Ascending aorta (tissue), 2 donors: ENCODE data around the gene BMPR1A. TPM values are rescaled to one million over a fixed set of nuclear protein-coding genes. Genes with fewer than 3 reads are reported as not detected.
A peak's percentile ranks its signal among the peaks of the same experiment; 100 is the strongest.

Experiments used
- DNase-seq, 2 donors: peaks; one replicate each; pipeline ENCODE4 v3.0.0-alpha.2; 2019; ENCODE audit warnings: low spot score in 2 of 2
- H3K27ac ChIP-seq, 2 donors: fragments of 200-600 bp; sonication (generic); one replicate each; pipeline ENCODE4 v1.5.1; 2016 to 2017; ENCODE audit warnings: mild to moderate bottlenecking in 1 of 2
- H3K27me3 ChIP-seq: fragments of 200-600 bp; sonication (generic); one replicate; pipeline ENCODE4 v1.5.1; 2017
- H3K36me3 ChIP-seq, 2 donors: fragments of 200-600 bp; sonication (generic); one replicate each; pipeline ENCODE4 v1.5.1; 2016
- H3K4me1 ChIP-seq, 2 donors: fragments of 200-600 bp; sonication (generic); one replicate each; pipeline ENCODE4 v1.5.1; 2016 to 2017; ENCODE audit warnings: mild to moderate bottlenecking in 1 of 2
- H3K4me3 ChIP-seq, 2 donors: fragments of 200-600 bp; sonication (generic); one replicate each; pipeline ENCODE4 v1.5.1; 2016 to 2017; ENCODE audit warnings: mild to moderate bottlenecking in 1 of 2
- H3K9me3 ChIP-seq, 2 donors: fragments of 200-600 bp; sonication (generic); one replicate each; pipeline ENCODE4 v1.5.1; 2016
- intact Hi-C: fragments of 100-400 bp; cut with DNase I; formaldehyde crosslinking; loops from one replicate; pipeline ENCODE4 v1.15.1; 2023
- total RNA-seq: library from RNA; depleted of rRNA; stranded (reverse); fragments of >200 nt; gene quantifications from one replicate; pipeline ENCODE4 v1.1.0, GENCODE V29; 2016
- TF ChIP-seq, protein P1 (sequence below), 3 experiments: fragments of 200-600 bp in 2 of 3; fragments of 450-650 bp in 1 of 3; sonication (generic) in 2 of 3; IDR thresholded peaks; one replicate each; pipeline ENCODE4 v1.5.1; 2016 to 2019; ENCODE audit warnings: antibody characterized with exemption in 3 of 3, mild to moderate bottlenecking in 1 of 3, moderate library complexity in 1 of 3

BMPR1A gene
- 12.9 TPM for total RNA-seq

DNA sequence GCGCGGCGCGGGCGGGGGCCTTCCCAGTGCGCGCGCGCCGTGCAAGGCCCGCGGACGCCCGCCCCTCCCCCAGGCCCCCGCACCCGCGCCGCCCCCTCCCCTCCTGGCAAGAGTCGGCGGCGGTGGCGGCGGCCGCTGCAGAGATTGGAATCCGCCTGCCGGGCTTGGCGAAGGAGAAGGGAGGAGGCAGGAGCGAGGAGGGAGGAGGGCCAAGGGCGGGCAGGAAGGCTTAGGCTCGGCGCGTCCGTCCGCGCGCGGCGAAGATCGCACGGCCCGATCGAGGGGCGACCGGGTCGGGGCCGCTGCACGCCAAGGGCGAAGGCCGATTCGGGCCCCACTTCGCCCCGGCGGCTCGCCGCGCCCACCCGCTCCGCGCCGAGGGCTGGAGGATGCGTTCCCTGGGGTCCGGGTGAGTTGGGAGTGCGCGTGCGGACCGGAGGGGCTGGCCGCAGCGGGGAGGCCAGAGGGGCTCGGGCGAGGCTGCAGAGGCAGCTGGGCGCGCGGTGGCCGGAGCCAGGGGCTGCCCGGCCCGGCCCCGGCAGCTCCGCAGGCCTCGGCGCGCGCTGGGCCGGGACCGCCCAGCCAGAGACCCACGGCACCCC, at the start of gene BMPR1A:
Gene BMPR1A, plus strand, starts transcription at position 109 of the 602 bp plus-strand sequence. CDS start 119,400 bp downstream, outside the sequence.
- peaks cover 5 to 28% of the 10 kb centered on the region in 2 donors for H3K4me1 ChIP-seq

GRCh38 chr10:86706977-86707376, 49.4 kb upstream of the BMPR1A start:
- no peaks in the 10 kb centered on the region for H3K27me3 ChIP-seq
- H3K4me3 ChIP-seq, result no peak overlapping the region
- intact Hi-C loops, result no loop called here
- no peak for DNase-seq
- H3K9me3 ChIP-seq, result no peaks in the 10 kb centered on the region
- H3K27ac ChIP-seq, result peak overlapping the region; percentile 5 to 55
- peaks cover 48 to 51% of the 10 kb centered on the region in 2 donors for H3K36me3 ChIP-seq
- TF ChIP-seq, protein P1, sequence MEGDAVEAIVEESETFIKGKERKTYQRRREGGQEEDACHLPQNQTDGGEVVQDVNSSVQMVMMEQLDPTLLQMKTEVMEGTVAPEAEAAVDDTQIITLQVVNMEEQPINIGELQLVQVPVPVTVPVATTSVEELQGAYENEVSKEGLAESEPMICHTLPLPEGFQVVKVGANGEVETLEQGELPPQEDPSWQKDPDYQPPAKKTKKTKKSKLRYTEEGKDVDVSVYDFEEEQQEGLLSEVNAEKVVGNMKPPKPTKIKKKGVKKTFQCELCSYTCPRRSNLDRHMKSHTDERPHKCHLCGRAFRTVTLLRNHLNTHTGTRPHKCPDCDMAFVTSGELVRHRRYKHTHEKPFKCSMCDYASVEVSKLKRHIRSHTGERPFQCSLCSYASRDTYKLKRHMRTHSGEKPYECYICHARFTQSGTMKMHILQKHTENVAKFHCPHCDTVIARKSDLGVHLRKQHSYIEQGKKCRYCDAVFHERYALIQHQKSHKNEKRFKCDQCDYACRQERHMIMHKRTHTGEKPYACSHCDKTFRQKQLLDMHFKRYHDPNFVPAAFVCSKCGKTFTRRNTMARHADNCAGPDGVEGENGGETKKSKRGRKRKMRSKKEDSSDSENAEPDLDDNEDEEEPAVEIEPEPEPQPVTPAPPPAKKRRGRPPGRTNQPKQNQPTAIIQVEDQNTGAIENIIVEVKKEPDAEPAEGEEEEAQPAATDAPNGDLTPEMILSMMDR (IDR thresholded peaks at IDR 0.05), result no peak
- H3K4me1 ChIP-seq, result peaks cover 2% of the 10 kb centered on the region in 2 donors

More for the DNA sequence above, at the start of gene BMPR1A:
- TF ChIP-seq, protein P1 (IDR thresholded peaks at IDR 0.05), result no peak
- intact Hi-C loops, result loop anchor here (1.0 to 5.0 kb wide), 7 partner anchors 23 to 338 kb away; partner anchors contain the start of genes ADIRF, GLUD1 and SHLD2
- Histone ChIP-seq H3K4me3 (peak within 1 kb of the TSS; percentile 82 to 96), H3K27ac (peak within 1 kb of the TSS; percentile 100), H3K27me3 (no peaks in the 10 kb centered on the region), H3K36me3 (no peaks in the 10 kb centered on the region), H3K9me3 (no peaks in the 10 kb centered on the region)
- DNase-seq, result peak in 1 of 2 donors; percentile 94

DNA sequence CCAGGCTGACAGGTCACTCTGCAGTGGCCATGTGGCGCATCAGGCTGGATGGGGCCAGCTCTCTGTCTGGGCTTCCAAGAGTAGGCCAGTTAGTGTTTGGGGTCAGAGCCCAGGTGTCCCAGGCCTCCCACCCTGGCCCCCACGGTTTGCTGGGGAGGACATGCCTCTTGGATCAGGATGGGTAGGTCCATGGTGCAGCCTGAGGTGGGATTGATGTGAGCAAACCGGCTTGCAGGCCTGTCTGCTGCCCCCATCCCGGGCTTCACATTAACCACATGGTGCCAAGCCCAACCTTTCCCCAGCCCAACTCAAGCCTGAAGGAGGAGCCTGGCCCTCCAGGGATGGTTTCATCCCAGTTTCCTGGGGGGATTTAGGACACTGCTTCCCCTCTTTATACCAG, 48.9 kb upstream of the BMPR1A start:
- no peak overlapping the region for H3K4me3 ChIP-seq
- TF ChIP-seq, protein P1 (IDR thresholded peaks at IDR 0.05), result no peak
- no peaks in the 10 kb centered on the region for H3K9me3 ChIP-seq
- H3K27ac ChIP-seq, result peak overlapping the region in 1 of 2 donors; percentile 28
- H3K4me1 ChIP-seq, result peaks cover 2 to 8% of the 10 kb centered on the region in 2 donors
- intact Hi-C loops, result no loop called here
- DNase-seq, result no peak
- peaks cover 45 to 48% of the 10 kb centered on the region in 2 donors for H3K36me3 ChIP-seq
- no peaks in the 10 kb centered on the region for H3K27me3 ChIP-seq

GRCh38 chr10:86708068-86708782, 48.2 kb upstream of the BMPR1A start:
- peak overlapping the region; percentile 21 to 28 for H3K27ac ChIP-seq
- TF ChIP-seq, protein P1 (IDR thresholded peaks at IDR 0.05), result no peak
- intact Hi-C loops, result no loop called here
- no peaks in the 10 kb centered on the region for H3K9me3 ChIP-seq
- DNase-seq, result no peak
- H3K4me1 ChIP-seq, result peaks cover 2 to 8% of the 10 kb centered on the region in 2 donors
- H3K4me3 ChIP-seq, result no peak overlapping the region
- peaks cover 38 to 41% of the 10 kb centered on the region in 2 donors for H3K36me3 ChIP-seq
- no peaks in the 10 kb centered on the region for H3K27me3 ChIP-seq

- Histone ChIP-seq H3K27me3 (no peaks in the 10 kb centered on the region), H3K4me1 (peaks cover 2 to 8% of the 10 kb centered on the region in 2 donors), H3K27ac (peak overlapping the region; percentile 21 to 29), H3K9me3 (no peaks in the 10 kb centered on the region), H3K36me3 (peaks cover 38 to 39% of the 10 kb centered on the region in 2 donors), H3K4me3 (no peak overlapping the region)
- intact Hi-C loops, result no loop called here
- DNase-seq, result no peak
- TF ChIP-seq, protein P1 (IDR thresholded peaks at IDR 0.05), result no peak
These were observed 47.5 kb upstream of the BMPR1A start for GRCh38 chr10:86708783-86709380.
